ENCODE data around the gene TNFRSF12A. TPM values are rescaled to one million over a fixed set of nuclear protein-coding genes. Genes with fewer than 3 reads are reported as not detected.

Gene TNFRSF12A
- total and polyA plus RNA-seq, 9 of the 15 experiments (the other 6 are each of a cell fraction or from before 2014, with no cell fraction given) = 0.41 to 61.8 (median 26.5) TPM

- TF ChIP-seq REST (IDR thresholded peaks at IDR 0.05; ENCODE audit: borderline replicate concordance) (no peak), REST (CRISPR knock-in tag; IDR thresholded peaks at IDR 0.05; ENCODE audit: low read depth) (no peak), FOSL1 (tag; conservative IDR thresholded peaks at IDR 0.05) (peak; percentile 93), ZNF76 (CRISPR knock-in tag; IDR thresholded peaks at IDR 0.05; ENCODE audit: borderline replicate concordance) (no peak), ZNF165 (CRISPR knock-in tag; IDR thresholded peaks at IDR 0.05; ENCODE audit: borderline replicate concordance) (no peak), ZNF655 (CRISPR knock-in tag; IDR thresholded peaks at IDR 0.05) (no peak), ZNF395 (CRISPR knock-in tag; IDR thresholded peaks at IDR 0.05) (0 out of 2 replicates have a peak, but pooled peaks have one; percentile 43), HMBOX1 (IDR thresholded peaks at IDR 0.05) (no peak), ZNF174 (CRISPR knock-in tag; IDR thresholded peaks at IDR 0.05) (no peak), SAP30 (IDR thresholded peaks at IDR 0.05; ENCODE audit: borderline replicate concordance, insufficient read depth, low read depth, low read length, poor library complexity, severe bottlenecking) (no peak), TAF15 (IDR thresholded peaks at IDR 0.05; ENCODE audit: low read depth, low read length) (no peak)
Measured at GRCh38 chr16:3020604-3021448, 658 bp downstream of the TNFRSF12A start (continued).

Measured in K562 (cell line).